ENCODE data around the gene NBEA.
A peak's percentile ranks its signal among the peaks of the same experiment; 100 is the strongest.
"Not testable (repeated sequence)": the region's sequence is repeated elsewhere in the genome, so short reads cannot be mapped to it uniquely, and the experiment has no call there.

The NBEA gene

GRCh38 chr13:34941835-34942731, at the start of gene NBEA:
TSS of gene NBEA (plus strand) at chr13:34942270. CDS start at chr13:34942821, 551 bp downstream.
- peak; percentile 19 for DNase-seq (ENCODE audit: low read depth)

DNA sequence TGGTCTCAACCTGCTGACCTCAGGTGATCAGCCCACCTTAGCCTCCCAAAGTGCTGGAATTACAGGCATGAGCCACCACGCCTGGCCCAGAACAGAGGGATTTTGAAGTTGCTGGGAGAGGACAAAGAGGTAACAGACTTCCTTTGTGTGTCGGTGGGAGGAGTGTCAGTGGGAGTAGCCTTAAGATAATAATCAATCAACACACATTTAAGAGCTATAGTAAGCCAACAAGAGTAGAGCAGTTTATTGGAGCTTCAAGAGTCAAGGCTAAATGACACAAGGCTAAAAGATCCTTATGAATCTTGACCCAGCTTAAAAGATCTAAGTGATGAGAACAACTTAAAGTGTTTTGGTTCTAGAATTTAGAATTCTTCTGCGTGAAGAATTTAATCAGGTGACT, 47.3 kb upstream of the NBEA start:
- no peak for DNase-seq (ENCODE audit: low read depth)

- DNase-seq (ENCODE audit: low read depth), result no peak
Observed at GRCh38 chr13:34897220-34897619, 44.9 kb upstream of the NBEA start.

DNA sequence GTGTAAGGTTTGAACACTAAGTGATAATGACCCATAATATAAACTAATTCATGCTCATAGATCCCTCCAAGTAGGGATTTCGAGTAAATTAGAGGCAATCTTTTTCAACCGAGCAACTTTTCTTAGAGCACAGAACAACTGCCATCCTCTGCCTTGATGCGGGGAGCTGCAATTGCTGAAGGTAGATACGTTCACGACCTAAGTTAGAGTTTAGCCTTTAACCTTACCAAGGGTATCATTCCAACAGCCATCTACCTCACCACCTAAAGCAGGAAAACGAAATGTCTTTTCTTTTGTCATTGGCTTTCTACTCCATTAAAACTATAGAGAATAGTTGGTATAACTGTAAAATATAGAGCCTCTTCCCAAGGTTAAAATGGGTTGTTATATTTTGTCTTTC, 42.2 kb upstream of the NBEA start:
- no peak for DNase-seq (ENCODE audit: low read depth)

- DNase-seq (ENCODE audit: low read depth), result no peak
Observed at GRCh38 chr13:34900288-34900739, 41.8 kb upstream of the NBEA start.

DNA sequence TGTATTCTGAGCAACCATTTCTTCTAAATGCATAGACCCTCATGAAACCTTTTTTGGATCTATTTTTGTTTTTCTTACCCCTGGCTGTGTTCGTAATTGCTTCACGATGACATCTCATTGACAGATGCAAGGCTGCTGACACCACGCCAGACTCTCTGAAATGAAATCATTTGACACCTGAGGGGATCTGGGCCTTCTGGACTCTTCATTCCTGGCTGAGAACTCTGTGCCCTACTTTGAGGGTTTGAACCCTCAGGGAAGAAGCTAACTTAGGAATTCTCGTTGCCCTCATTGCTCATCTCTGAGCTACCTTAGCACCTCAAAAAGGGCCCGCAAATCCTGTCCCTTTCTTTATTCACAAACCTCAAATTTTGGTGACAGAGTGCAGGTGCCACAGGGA, 40.5 kb upstream of the NBEA start:
- no peak for DNase-seq (ENCODE audit: low read depth)

DNA sequence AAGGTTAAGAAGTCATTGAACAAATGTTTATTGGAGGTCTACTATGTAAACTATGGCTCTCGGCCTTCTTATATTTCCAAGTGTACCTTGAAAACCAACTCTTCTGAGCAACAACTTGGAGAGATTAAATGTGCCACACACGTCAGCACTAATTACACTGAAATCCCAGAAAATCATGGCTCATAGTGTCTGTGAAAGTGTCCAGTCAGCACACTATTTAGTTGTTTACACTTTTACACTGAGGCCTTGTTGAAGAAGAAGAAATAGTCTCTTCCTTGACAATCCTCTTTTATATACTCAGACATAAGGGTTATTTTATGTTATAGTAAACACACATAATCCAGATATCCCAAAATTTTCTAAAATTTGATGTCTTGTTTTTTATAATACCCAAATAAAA, 30.9 kb upstream of the NBEA start:
- DNase-seq (ENCODE audit: low read depth), result no peak

DNA sequence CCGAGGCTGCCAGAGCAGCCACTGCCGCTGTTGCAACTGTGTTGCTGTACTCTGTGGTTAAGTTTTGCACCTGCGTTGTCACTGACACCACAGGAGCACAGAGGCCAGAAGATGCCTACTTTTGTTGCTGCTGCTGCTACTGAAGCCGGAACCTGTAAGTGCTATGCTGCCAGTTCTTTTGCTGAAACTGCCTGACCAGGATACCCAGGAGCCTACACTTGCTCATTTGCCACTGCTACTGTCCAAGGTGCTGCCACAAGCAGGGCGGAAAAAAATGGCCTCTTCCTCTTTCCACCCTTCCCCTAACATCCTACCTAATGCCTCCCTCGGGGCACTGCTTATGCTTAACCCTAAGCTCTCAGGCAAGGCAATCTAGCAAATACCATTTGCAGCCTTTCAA, 29.0 kb upstream of the NBEA start:
- DNase-seq (ENCODE audit: low read depth), result no peak

DNA sequence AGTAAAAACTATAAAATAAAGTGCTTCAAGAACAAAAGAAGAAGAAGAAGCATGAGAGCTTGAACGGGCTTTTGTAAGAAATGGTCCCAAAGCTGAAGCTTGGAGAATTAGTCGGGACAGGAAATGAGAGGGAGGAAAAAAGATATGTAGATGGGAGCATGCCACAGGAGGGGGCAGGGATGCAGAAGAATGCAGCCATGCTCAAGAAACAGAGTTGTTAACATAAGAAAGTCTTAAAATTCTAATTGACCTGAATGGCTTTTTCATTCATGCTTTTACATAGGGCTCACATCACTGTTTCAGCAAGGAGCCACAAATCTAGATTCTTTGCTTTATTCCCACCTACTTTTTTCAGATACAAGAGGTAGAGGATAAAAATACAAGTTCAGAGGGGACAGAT, 27.7 kb upstream of the NBEA start:
- no peak for DNase-seq (ENCODE audit: low read depth)

- DNase-seq (ENCODE audit: low read depth), result peak; percentile 8
Observed at GRCh38 chr13:34926508-34926907, 15.6 kb upstream of the NBEA start.

DNA sequence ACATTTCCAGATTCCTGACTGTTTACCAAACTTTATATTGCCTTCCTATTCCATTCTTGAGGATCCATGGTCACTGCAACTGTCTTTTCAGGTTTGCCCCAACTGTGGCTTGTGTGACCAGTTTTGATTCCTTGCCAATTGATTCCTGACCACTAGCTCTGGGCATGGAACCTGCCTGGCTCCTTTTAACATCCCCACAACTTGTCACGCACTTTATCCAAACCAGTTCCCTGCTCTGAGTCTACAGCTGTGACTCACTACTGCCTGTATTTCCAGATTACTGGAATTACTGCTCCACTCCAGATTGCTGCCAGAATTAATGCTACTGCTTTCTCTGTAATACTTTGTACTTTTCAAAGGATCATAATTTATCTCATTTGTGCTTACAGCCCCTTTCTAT, 13.4 kb upstream of the NBEA start:
- DNase-seq (ENCODE audit: low read depth), result not testable (repeated sequence)

GRCh38 chr13:34931572-34931971, 10.5 kb upstream of the NBEA start:
- DNase-seq (ENCODE audit: low read depth), result no peak

DNA sequence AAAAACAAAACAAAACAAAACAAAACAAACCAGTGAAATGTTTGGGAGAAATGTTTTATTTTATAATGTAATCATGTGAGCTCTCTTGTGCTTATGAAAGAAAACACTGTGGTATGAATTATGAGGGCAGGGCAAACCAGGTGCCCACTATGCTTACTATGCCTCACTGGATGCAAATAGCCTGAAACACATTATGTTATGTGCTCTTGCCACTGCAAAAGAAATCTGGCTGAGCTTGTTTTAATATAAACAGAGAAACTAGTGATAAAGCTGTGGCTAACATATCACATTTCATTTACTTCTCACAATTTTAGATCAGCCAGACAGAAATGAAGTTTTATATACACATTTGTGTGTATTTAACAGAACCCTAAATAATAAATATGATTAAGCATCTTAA, 8.7 kb upstream of the NBEA start:
- no peak for DNase-seq (ENCODE audit: low read depth)

DNA sequence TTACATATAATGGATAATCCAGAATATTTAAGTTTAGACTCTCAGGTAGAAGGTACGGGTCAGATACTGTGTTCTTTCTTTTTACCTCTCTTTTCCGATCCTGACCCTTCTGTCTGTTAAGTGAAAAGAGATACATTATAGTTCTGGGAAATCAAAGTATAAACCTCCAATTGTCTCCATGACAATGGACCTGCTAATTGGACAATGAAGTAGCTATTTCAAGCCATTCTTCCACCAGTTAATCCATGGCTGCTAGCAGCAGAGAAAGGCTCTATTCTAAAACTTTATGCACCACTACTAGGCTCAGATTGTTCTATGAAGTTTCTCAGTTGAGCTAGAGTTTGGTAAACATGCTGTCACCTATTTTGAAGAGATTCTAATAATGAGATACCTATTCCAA, 8.3 kb upstream of the NBEA start:
- DNase-seq (ENCODE audit: low read depth), result no peak

- DNase-seq (ENCODE audit: low read depth), result no peak
Observed at GRCh38 chr13:34935841-34936240, 6.2 kb upstream of the NBEA start.

- no peak for DNase-seq (ENCODE audit: low read depth)
Observed at GRCh38 chr13:34939771-34940170, 2.3 kb upstream of the NBEA start.

DNA sequence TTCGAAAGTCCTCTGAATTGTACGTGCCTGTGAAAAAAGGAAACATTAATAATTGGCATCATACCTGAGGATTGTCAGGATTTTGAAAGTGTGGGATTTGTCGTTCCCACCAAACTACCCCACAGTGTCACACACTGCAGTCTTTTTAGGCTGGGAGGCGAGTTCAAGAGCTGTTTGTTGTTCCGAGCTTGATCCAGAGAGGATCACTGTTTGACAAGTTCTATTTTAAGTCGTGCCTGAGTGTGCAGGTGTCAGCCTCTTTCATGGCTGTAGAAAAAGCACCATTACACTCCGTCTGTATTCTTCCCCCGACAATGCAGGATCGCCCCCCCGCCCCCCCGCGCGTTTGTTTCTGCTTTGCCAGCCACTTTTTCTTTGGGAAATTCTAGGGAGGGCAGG, 635 bp upstream of the NBEA start:
- DNase-seq (ENCODE audit: low read depth), result no peak

DNA sequence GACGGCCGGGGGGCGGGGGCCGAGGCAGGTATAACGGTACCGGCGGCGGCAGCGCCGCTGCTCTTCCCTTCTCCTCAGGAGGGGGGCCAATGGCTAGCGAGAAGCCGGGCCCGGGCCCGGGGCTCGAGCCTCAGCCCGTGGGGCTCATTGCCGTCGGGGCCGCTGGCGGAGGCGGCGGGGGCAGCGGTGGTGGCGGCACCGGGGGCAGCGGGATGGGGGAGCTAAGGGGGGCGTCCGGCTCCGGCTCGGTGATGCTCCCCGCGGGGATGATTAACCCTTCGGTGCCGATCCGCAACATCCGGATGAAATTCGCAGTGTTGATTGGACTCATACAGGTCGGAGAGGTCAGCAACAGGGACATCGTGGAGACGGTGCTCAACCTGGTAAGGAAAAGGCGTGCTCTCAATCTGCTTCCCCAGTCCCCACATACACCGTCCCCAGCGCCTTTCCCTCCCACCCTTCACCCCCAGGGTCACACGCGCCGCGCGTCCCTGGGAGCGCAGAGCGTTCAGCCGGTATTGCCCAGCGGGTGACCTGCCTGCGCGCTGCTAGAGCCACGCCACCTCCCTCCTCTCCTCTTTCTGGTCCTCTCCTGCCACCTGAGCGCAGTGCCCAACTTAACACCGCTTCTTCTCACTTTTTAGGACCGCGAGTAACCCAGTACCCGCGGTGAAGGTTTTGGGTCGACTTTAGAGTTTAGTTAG, 814 bp downstream of the NBEA start:
- DNase-seq (ENCODE audit: low read depth), result no peak

GRCh38 chr13:34943436-34944273, 1.6 kb downstream of the NBEA start:
- no peak for DNase-seq (ENCODE audit: low read depth)

DNA sequence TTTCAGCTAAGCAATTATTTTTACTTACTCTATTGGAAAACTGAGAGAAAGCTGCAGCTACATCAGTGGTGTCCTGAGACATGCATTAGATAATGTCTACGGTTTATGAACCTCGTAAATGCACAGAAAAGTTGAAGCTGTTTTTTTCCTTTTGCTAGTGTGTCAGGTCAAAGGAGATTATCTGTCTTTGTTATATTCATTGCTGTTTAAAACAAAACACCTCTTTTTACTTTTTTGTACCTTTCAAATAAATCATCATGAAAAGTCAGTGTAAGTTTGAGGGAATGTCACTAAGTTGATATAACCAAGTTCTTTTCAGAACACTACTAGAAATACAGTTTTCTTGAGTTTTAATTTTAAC, 2.2 kb downstream of the NBEA start:
- no peak for DNase-seq (ENCODE audit: low read depth)

DNA sequence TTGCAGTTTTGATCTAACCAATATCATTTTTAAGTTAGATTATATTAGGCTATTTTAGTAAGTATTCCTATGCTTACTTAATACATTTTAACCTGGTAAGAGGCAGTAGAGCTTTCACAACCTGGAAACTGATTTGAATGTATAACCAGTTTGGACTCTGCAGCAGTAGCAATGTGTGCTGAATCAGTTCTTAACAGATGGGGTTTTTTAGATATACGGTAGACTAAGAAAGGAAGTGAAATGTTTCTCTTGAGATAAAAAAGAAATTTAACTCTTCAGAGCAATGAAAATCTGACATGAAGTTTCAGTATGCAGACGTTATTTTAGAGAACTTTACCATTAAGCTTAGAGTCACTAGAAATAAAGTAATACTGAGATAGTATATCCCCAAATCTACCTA, 2.7 kb downstream of the NBEA start:
- no peak for DNase-seq (ENCODE audit: low read depth)

DNA sequence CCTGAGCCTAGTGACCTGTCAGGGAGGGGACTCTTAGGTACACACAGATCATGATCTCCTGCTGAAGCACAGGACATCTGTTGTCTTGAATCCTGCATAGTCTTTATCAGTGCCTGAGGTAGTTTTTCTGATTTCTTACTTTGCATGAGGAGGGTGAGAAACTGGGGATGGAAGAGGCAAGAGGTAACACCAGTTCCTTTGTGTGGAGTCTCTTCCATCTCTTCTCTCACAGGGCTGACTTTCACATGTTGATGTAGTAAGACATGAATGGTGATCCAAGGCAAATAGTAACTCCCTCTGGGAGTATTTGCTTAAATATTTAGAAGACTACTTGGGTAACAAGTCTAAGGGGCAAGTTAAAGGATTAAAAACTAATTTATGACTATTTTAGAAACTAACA, 9.5 kb downstream of the NBEA start:
- no peak for DNase-seq (ENCODE audit: low read depth)

DNA sequence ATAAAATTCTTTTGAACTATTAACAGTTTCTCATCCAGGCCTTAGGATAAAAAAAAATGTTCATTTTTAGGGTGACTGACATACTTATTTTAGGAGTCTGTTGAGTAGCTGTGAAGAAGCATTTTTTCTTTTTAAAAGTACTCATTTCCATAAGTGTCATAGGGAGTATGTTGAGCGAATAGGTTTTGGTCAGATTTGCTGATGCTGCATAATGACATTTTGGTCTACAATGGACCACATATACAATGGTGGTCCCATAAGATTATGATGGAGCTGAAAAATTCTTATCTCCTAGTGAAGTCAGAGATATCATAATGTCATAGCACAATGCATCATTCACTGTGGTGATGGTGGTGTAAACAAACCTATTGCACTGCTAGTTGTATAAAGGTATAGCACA, 17.4 kb downstream of the NBEA start:
- no peak for DNase-seq (ENCODE audit: low read depth)
